K562 (cell line): ENCODE results near the gene SCAPER.
"Not testable (repeated sequence)": the region's sequence is repeated elsewhere in the genome, so short reads cannot be mapped to it uniquely, and the experiment has no call there.

ENCODE experiments used
- KLF6 ChIP-seq: fragments of 250-450 bp; sonication (Bioruptor Pico); IDR thresholded peaks from 2 replicates; pipeline ENCODE4 v1.4.0; 2020; ENCODE audit warnings: mild to moderate bottlenecking, moderate library complexity, borderline replicate concordance
- TARDBP ChIP-seq: fragments of 450-650 bp; IDR thresholded peaks from 2 replicates; pipeline ENCODE4 v1.6.1; 2016
- TF ChIP-seq, protein P1 (sequence below): fragments of 450-650 bp; IDR thresholded peaks from 2 replicates; pipeline ENCODE4 v1.6.1; 2018; ENCODE audit not compliant: partially characterized antibody

DNA sequence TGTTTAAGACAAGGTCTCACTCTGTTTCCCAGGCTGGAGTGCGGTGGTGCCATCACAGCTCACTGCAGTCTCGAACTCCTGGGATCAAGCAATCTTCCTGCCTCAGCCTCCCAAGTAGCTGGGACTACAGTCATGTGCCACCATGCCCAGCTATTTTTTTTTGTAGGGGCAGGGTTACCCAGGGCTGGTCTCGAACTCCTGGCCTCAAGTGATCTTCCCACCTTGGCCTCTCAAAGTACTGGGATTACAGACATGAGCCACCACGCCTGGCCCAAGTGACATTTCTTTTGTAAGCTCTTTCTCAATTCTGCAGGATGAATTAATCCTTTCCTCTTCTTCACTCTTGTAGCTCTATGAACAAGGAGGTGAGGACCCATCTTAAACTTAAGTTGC is 592.0 kb downstream of the SCAPER start:
- TF ChIP-seq KLF6 (CRISPR knock-in tag); TARDBP: not testable (repeated sequence)
- TF ChIP-seq, protein P1, sequence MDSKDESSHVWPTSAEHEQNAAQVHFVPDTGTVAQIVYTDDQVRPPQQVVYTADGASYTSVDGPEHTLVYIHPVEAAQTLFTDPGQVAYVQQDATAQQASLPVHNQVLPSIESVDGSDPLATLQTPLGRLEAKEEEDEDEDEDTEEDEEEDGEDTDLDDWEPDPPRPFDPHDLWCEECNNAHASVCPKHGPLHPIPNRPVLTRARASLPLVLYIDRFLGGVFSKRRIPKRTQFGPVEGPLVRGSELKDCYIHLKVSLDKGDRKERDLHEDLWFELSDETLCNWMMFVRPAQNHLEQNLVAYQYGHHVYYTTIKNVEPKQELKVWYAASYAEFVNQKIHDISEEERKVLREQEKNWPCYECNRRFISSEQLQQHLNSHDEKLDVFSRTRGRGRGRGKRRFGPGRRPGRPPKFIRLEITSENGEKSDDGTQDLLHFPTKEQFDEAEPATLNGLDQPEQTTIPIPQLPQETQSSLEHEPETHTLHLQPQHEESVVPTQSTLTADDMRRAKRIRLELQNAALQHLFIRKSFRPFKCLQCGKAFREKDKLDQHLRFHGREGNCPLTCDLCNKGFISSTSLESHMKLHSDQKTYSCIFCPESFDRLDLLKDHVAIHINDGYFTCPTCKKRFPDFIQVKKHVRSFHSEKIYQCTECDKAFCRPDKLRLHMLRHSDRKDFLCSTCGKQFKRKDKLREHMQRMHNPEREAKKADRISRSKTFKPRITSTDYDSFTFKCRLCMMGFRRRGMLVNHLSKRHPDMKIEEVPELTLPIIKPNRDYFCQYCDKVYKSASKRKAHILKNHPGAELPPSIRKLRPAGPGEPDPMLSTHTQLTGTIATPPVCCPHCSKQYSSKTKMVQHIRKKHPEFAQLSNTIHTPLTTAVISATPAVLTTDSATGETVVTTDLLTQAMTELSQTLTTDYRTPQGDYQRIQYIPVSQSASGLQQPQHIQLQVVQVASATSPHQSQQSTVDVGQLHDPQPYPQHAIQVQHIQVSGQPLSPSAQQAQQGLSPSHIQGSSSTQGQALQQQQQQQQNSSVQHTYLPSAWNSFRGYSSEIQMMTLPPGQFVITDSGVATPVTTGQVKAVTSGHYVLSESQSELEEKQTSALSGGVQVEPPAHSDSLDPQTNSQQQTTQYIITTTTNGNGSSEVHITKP, result not testable (repeated sequence)
